Measurements from ENCODE around the gene SMC6.

DNA sequence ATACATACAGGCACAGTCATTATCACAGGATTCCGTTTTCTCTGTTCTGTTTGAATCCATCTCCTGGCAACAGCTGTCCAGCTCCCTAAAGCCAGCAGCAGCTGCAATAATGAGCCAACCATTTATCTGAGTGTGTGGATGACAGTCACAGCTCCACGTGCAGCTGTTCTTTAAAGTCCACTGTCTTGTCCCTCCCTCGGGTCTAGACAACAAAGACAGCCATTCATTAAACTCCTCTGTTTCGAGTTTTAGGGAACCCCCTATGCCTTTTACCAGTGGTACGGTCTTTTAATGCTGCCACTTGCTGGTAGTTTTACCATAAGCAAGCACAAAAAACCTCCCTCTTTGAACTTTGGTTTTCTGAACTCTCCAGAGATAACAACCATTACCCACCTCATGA is 46.6 kb upstream of the SMC6 start:
- TF ChIP-seq CTCF (IDR thresholded peaks at IDR 0.05) (no peak), POLR2A (IDR thresholded peaks at IDR 0.05) (no peak)

Data from Peyer's patch (tissue), 4 donors.